KG1 (cell line): Measurements from ENCODE around the gene AGT.
"Not testable (repeated sequence)": the region's sequence is repeated elsewhere in the genome, so short reads cannot be mapped to it uniquely, and the experiment has no call there.

ENCODE experiments used
- DNase-seq: peaks from one replicate; lab custom pipeline; 2025; lab: John Stamatoyannopoulos, UW

Gene AGT

GRCh38 chr1:230706887-230707731, 6.8 kb downstream of the AGT start:
- DNase-seq = no peak

DNA sequence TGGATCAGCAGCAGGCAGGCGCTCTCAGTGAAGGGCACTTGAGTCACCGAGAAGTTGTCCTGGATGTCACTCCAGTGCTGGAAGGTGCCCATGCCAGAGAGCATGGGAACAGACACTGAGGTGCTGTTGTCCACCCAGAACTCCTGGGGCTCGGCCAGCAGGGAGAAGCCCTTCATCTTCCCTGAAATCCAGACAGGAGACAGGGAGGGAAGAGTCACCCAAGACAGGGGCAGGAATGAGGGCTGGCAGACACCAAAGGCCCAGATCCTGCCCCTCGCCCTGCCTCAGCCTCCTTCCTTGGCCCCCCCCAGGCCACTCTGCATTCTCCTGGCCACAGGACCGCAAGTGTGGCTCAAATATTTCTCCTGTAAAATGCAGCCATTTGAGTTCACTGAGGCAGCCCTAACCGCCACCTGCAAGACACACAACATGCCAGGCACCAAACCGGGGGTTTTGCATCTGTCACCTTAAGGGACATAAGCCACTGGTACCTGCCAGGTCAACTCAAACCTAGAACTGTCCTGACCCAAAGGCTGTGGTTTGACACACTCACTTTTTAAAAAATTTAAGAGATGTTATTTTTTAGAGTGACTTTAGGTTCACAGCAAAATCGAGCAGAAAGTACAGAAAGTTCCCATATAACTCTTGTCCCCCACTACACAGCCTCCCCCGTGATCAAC, 7.8 kb downstream of the AGT start:
- no peak for DNase-seq

DNA sequence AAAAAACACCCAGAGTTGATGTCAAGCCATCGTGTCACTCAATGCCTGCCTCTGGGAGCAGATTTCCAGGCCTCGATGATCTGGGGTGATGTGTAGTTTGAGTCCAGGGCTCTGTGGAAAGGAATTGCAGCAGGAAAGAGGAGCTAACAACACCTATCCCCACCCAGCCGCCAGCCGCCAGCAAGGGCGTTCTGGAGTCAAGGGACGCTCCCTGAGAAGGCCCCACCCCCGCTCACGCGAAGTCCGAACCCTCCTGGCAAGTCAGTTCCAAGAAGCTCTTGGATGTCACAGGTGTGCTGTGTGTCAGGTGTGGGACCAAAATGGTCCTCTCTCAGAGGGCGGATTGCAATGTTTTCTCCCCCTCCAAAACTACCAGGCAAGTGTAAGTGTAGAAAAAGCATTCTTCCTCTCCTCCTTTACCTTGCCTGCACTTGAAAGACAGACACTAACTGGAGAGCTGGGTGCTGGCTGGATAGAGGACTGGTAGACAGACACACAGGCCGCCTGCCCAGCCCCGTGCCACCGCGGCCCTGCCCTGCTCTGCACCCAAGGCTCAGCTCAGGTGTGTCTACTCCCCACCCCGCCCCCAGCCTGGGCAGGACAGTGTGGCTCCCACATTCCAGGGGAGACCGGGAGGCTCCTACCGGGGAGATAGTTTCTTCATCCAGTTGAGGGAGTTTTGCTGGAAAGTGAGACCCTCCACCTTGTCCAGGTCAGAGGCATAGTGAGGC, 8.5 kb downstream of the AGT start:
- DNase-seq = no peak

- no peak for DNase-seq
These were observed 9.1 kb downstream of the AGT start for GRCh38 chr1:230704830-230705229.

DNA sequence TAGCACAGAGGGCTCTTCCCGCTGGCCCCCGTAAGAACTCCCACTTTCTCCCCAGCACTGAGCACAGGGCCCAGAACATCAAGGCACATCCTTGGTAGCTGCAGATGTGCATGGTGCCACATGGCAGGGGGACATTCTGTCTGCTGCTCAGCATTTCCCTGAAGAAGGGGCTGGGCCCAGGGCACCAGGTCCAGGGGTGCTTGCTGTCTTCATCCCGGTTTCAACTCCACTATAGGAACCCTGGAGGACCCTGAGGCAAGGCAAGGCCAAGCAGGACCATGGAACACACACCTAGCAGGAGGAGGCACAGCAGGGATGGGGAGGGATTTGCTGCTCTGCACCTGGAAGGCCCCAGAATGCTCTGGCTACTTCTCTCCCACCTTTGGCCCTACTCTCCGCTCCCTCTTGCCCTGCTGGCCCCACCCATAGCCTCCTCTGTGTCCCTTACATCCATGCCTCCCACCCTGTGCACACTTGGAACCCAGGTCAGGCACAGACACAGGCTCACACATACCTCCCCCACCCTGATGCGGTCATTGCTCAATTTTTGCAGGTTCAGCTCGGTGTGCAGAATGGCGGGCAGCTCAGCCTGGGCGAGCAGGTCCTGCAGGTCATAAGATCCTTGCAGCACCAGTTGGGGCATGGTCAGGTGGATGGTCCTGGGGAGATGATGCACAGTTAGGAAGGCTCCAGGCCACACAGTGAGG, 10.1 kb downstream of the AGT start:
- no peak for DNase-seq

GRCh38 chr1:230702934-230703678, 10.8 kb downstream of the AGT start:
- no peak for DNase-seq

DNA sequence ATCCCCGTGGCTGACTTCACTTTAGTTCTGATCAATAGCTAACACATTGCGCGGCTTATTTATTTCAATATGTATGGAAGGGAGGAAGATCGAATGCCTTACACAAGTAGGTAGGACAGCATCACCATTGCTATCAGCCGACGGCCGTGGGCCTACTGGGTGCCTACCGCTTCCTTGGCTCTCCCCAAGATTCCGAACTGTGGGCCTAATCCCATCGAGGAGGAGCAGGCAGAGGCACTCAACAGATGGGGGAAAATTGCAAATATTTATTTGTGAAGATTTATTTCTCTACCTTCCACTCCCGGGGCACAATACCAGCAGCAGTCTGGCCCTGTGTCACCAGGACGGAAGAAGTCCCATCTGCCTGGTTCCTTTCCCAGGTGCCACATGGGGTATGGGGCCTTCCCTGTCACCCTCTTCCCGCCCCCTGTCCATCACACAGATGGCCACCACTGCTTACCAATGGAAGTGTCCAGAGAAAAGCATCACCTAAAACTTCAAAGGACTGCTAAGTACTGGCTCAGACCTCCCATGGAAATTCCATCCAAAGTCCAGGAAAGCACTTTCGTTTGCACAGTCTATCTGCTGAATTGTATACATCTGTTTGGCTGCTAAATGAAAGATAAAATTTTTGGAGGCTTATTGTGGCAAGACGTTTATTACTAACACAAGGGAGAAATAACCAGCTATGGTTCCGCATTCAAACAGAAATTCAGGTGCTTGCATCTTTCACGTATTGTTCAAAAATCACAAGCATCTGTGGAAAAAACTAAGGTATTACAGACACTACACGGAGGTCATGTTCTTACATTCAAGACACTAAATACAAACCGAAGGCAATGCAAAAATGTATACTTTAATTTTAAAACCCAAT, 11.8 kb downstream of the AGT start:
- no peak for DNase-seq

GRCh38 chr1:230701434-230701833, 12.5 kb downstream of the AGT start:
- DNase-seq = no peak

GRCh38 chr1:230700132-230700531, 13.8 kb downstream of the AGT start:
- no peak for DNase-seq

- no peak for DNase-seq
These were observed 14.2 kb downstream of the AGT start for GRCh38 chr1:230699716-230700115.

DNA sequence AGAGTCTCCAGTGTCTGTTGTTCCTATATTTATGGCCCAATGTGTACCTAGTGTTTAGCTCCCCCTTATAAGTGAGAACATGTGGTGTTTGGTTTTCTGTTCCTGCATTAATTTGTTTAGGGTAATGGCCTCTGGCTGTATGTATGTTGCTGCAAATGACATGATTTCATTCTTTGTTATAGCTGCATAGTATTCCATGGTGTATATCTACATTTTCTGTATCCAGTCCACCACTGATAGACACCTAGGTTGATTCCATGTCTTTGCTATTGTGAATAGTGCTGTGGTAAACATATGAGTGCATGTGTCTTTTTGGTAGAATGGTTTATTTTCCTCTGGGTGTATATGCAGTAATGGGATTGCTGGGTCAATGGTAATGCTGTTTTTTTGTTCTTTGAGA, 15.0 kb downstream of the AGT start:
- DNase-seq = not testable (repeated sequence)

DNA sequence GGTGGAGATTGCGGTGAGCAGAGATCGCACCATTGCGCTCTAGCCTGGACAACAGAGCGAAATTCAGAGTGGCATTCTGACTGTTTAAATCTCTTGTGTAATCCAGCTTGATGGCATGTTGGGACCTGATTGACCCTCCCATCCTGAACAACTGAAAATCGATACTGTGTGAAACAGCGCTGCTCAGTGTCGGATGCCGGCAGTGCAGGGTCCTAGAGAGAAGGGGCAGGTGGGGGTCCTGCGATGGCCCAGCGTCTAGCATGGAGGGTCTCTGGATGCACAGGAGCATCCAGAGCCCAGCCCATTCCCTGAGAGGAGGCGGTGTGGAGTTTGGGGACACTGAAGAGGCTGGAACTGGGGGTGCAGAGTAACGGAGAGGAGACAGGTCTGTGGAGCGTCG, 15.8 kb downstream of the AGT start:
- no peak for DNase-seq

DNA sequence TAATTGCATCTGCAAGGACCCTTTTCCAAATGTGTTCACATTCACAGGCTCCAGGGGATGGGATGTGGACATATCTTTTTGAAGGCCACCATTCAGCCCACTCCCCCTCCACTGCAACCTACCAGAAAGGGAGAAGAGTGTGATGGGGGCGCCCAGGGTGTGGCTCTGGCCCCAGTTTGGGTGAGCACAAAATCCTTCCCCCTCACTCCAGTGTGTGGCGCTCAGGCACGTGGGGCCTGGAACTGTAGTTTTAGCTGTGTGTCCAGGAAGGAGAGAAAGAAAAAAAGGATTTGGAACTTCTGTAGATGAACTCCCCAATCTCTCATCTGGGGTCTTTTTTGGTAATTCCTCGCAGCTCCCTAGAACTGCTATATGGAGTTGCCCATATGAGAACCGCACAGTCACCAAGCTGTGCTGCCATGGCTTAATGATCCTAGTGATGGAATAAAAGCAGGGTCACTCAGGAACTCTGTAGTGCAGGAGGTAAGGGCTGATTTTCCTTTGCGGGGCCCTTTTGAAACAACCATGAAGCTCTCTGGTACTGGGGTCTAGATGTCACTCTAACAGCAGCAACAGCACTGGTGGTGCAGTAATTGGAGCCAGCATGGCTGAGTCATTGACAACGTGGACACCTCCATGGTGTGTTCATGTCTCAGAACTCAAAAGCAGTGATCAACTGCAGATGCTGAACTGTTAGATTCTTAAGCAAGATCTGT, 17.0 kb downstream of the AGT start:
- no peak for DNase-seq

- no peak for DNase-seq
These were observed 17.7 kb downstream of the AGT start for GRCh38 chr1:230696218-230696617.

DNA sequence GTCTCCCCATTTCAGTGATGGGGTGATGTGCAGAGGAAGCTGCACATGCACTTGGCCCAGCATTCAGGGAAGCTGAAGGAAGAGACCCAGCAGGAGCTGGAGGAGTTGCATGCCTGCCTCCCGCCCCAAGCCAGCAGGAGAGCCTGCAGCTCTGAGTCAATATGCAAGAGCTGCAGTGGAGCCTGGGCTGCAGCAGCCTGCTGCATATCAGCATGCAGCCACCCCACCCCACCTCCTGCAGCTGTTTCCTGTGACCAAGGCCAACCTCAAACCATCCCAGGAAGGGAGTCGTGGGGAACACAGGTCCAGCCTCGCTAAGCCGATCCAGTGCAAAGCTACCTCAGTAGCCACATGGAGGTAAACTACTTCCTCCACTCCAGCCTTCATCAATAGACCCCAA, 18.9 kb downstream of the AGT start:
- no peak for DNase-seq

GRCh38 chr1:230694464-230694863, 19.5 kb downstream of the AGT start:
- no peak for DNase-seq

DNA sequence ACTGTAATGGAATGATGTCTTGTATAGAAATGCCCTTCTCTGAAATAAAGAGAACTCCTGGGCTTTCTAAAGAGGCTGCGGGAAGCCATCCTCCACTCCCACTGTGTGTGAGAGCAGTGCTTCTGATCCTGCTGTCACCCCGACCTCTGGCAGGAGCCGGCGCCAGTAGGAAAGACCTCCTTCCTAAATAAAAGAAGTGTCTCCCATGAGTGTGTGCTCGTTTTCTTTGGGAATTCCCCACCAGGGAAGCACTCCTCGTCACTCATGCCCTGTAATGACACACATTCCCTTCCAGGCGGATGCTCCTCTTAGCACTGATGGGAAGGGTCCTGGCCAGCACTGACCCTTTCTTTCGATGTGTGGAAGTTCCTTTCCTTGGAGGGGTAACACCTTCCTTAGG, 20.1 kb downstream of the AGT start:
- no peak for DNase-seq

- no peak for DNase-seq
These were observed 20.7 kb downstream of the AGT start for GRCh38 chr1:230693221-230693620.

- DNase-seq = no peak
These were observed 22.3 kb downstream of the AGT start for GRCh38 chr1:230691615-230692014.

DNA sequence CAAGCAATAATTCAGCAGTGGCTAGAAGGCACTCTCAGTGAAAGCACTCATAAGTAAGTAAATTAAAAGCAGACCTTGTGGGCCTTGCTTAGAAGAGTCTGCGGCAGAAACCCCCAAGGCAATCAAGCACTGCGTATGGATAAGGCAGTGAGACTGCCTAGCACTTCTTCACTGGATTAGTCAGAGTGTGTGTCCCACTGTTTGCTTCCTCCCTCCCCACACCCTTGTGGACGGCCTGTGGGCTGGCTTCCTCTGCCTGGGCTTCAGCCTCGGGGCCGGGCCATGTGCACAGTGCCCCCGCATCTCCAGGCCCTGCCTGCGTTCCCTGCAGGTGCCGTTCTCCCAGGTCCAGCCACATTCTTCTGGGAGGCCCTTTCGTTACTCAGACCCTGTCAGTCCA, 23.8 kb downstream of the AGT start:
- no peak for DNase-seq
